Posterior cingulate gyrus (tissue), 11 donors: ENCODE measurements around the gene PKN3.

Experiments
- DNase-seq, 10 donors: peaks; one replicate each; pipeline versions ENCODE4 v3.0.0 to v3.0.0-alpha.2; 2020 to 2021; ENCODE audit warnings: mixed read lengths in 3 of 10
- intact Hi-C: fragments of 100-400 bp; cut with DNase I; formaldehyde crosslinking; loops from one replicate; pipeline ENCODE4 v1.15.1; 2023

PKN3 gene

DNA sequence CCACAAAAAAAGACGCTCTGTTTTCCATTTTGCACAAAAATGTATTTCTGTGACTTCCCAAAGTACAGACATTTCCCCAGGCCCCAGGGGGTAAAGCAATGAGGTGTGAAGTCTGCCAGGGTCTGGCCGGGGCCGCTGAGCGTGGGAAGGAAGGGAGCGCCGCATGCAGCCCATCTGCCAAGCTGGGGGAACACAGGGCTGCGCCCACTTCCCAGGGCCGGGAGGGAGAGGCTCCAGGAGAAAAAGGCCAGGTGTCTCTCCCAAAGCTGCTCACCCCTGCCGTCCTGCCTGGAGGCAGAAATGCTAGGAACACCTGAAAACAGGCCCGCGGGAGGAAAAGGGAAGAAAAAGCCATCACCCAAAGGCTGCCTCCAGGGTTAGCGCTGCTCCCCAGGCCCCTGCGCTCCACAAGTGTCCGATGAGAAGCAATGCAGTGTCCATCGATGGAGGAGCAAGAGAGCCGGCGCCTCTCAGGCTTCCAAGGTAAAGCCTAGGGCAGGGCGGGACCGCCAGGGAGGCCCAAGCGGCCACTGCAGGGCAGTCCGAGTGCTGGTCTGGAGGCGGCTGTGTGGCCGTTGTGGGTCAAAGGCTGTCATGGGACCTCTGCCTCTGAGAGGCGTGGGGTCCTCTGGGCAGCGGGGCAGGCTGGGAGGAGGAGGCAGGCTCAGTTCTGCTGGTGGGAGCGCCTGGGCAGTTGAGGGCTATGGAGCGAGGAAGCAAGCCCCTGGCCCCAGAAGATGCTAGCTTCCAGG lies 27.6 kb downstream of the PKN3 start:
- intact Hi-C loops, result loop anchor here (10.0 kb wide), 1 partner anchor 55 kb away; the partner anchor contains the start of gene TBC1D13
- no peak for DNase-seq

- intact Hi-C loops, result no loop called here
- DNase-seq, result no peak
Measured at GRCh38 chr9:128731093-128731492, 28.8 kb downstream of the PKN3 start.

DNA sequence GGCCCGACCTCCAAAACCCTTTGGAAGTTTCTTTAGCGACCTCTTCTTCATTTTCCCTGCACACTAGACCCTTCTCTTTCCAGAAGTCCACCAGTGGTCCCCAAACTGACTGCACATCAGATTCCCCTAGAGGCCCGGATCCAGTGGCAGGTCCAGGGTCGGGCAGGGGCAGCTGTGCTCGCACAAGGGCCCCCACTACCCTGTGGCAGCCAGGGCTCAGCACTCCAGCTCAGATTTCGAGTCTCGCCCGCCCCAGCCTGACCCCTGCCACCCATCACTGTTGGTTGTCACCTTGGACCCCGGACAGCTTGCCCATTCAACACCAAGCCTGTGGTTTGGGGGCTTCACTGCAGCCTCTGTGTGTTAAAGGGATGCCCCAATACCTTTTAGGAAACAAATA lies 29.4 kb downstream of the PKN3 start:
- DNase-seq, result no peak
- intact Hi-C loops, result no loop called here

DNA sequence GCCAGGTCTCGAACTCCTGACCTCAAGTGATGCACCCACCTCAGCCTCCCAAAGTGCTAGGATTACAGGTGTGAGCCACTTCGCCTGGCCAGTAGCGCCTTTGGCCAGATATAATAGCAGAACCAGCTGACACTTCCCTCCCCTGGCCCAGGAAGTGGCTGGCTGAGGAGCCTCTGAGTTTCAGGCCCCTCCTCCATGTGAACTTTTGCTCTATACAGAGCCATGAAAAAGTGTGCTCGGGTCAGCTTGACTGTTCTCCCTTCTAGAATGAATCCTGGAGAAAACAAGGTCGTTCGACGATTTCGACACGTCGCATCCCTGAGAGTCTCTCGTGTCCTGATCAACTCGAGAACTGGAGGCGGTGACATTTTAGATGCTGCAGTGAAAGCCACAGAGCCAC lies 30.3 kb downstream of the PKN3 start:
- intact Hi-C loops, result no loop called here
- no peak for DNase-seq

DNA sequence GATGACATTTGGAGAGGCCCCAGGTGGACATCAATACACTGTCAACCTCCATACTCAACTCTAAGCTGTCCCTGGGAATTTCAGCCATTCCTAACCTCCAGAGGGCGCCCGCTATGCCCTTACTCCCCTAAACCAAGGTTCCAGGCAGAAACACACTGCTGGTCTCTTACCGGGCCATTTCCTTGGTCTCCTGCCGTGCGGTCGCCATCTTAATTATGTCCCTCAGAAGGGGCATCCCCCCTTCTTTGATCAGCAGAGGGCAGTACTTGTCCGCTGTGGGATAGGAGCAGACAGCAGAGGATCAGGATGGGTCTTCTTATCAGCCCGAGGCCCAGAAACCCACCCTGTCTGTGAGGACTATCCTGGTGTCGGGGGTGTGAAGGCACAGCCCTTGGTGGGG lies 31.0 kb downstream of the PKN3 start:
- intact Hi-C loops, result no loop called here
- peak in 5 of 10 donors; percentile 57 to 67 (median 65) for DNase-seq

DNA sequence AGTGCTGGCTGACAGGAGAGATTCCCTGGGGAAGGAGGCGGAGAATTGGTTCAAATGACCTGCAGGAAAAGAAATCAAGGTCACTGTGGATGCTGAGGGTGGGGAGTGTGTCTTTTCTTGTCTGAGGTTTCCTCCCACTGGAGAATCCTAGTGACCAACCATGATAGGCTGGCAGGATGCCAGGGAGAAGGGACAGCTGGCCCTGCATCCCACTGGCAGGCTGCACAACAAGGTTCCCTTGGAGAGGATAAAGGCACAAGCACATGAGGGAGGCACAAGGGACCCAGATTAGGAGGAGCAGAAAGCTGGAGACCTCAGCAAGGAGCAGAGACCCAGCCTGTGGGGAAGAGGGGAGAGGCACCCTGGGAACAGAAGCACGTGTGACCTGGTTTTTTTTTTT lies 33.1 kb downstream of the PKN3 start:
- intact Hi-C loops, result no loop called here
- DNase-seq, result peak in 6 of 10 donors; percentile 30 to 83 (median 48)

DNA sequence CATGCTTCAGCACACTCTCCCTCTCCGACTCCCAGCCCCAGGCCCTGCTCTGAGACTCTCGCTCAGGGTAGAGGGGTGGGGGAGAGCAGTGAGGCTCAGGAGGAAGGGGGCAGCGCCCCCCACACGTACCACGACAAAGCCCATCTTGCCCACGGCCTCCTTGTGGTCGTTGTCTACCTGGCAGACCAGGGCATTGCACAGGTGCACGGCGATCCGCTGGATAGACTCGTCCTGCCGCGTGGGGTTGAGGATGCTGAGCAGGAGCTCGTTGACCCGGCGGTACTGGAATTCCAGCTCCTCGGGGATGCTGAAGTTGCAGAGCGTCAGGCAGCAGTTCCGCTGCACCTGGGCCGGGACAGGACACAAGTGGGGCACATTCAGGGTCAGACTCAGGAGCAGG lies 40.1 kb downstream of the PKN3 start:
- DNase-seq, result no peak
- intact Hi-C loops, result no loop called here

DNA sequence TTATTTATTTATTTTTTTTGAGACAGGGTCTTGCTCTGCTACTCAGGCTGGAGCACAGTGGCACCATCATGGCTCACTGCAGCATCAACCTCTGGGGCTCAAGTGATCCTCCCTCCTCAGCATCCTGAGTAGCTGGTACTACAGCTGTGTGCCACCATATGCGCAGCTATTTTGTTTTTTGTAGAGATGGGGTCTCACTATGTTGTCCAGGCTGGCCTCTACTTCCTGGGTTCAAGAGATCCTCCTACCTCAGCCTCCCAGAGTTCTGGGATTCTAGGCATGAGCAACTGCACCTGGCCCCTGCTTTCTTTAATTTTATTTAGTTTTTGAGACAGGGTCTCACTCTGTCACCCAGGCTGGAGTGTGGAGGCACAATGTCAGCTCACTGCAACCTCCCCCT lies 41.1 kb downstream of the PKN3 start:
- intact Hi-C loops, result no loop called here

DNA sequence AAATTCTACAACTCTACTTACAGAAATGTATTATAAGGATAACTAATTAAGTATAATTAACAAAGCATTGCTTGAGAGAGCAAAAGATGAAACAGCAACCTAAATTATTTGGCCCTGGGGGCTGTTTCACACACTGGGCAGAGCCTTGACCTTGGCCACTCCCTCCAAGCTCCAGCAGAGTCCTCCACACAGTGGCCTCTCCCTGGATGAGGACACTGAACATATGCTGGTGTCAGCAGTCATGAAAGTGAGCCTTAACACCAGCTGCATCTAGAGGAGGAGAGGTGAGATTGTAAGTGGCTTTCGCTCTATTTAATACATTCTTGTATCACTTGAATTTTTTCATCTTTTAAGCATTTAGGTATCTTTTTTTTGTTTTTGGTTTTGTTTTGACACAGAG lies 44.9 kb downstream of the PKN3 start:
- DNase-seq, result no peak
- intact Hi-C loops, result no loop called here

More for the DNA sequence above, 41.1 kb downstream of the PKN3 start:
- DNase-seq, result no peak

DNA sequence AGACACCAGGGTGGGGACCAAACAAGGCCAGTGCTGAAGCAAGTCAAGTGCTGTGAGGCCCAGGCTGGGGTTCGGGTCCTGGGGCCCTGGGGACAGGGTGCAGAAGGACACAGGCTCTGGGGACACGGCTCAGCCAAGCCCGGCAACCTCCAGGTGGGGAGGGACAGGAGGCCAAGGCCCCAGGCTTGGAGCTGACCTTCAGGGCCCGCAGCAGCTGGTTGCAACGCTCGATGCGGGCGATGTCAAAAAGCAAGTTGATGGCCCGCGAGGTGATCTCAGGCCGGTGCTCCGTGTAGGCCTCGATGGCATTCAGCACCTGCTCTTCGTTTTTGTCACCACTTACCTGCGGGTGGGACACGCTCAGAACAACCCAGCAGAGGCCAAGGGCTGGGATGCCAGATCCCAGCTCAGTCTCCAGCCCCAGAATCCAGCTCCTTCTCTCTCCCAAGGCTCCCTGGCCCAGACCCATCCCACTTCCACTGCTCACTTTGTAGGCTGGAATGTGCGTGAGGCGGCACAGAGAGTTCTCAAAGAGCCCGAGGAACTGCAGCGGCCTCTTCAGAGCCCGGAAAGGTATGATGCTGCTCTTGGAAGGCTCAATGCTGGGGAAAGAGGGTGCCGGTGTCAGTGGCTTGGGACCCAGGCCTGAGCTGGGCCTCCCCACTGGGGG lies 48.8 kb downstream of the PKN3 start:
- DNase-seq, result no peak
- intact Hi-C loops, result no loop called here

DNA sequence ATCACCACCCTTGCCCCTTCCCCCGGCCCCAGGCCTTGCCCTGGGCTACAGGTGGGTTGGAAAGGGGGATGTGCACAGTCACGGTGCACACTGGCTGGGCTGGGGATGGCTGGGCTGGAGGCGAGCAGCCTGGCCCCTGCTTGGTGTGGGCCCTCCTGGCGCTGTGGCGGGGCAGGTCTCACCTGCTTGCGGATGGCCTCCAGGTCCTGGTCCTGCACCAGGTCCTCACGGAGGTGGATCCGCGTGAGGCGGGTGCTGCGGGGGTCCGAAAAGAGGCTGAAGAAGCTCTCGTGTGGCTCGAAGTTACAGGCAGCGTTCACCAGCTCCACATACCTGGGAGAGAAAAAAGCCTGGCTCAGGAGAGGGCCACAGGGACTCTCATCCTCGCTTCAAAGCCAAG lies 51.3 kb downstream of the PKN3 start:
- peak in 1 of 10 donors; percentile 8 for DNase-seq
- intact Hi-C loops, result no loop called here

DNA sequence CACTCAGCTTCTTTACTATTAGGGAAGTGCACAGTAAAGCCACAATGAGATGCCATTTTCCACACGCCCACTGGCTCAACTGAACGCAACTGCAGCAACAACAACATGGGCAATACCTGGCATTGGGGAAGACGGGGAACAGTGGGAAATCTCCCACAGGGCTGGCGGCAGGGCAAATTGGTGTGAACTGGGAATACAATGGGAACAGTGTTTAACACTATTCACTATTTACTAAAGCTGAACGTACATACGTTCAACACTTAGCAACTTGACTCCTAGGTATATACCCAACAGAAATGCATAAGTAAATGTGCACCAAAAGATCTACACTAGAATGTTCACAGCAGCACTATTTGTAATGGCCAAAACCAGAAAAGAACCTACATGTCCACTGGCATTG lies 55.3 kb downstream of the PKN3 start:
- intact Hi-C loops, result no loop called here
- peak in 1 of 10 donors; percentile 1 for DNase-seq

DNA sequence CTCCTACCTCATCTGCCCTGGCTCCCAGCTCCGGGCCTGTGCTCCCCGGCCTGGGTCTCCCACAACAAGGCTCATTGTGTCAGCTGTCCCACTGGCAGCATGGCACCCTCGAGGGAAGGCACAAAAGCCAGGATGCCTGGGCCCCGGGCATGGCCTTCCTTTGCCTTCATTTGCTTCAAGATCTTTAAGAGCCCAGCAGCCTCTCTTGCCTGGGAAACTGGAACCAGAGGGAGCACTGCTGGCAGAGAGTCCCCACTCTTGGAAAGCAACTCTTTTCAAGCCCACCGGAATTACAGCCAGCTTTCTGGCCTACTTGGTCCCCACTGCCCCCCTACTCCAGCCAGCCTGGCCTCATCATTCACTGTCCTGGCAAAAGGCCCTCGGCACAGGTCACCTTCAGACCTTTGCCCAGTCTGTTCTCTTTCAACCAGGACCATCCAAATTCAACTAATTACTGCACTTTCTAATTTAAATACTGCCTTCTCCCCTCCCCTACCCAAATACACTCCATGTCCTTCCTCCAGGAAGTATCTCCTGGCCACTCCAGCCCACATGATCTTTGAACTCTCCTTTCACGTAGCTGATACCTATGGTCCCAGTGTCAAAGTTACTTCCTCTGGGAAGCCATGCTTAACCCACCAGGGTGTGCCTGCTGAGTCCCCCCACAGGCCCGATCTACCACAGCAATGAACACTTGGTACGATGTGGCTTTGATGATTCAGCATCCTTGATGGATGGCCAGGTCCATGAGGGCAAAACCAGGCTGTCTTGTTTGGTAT lies 60.6 kb downstream of the PKN3 start:
- intact Hi-C loops, result no loop called here

GRCh38 chr9:128764361-128764760 lies 62.1 kb downstream of the PKN3 start:
- intact Hi-C loops, result no loop called here
- DNase-seq, result no peak

More for the DNA sequence above, 60.6 kb downstream of the PKN3 start:
- peak in 1 of 10 donors; percentile 60 for DNase-seq

DNA sequence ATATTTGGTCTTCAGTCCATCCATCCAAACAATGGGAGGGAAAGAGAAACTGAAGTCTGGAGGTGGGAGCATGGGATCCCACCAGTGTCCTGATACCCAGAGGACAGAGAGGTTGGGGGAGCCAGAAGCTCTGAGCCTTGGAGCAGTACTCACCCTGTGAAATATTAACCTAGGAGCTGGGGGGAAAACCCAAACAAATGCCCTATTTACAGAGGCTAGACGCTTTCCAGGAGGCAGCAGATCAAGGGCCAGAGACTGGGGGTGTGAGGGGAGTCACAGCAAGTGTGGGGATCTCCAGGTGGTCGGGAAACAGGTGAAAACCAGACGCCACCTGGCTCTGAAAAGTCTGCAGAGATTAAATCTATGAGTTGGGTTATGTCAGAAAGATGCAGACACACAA lies 63.2 kb downstream of the PKN3 start:
- intact Hi-C loops, result no loop called here
- DNase-seq, result peak in 1 of 10 donors; percentile 35

GRCh38 chr9:128768606-128769005 lies 66.3 kb downstream of the PKN3 start:
- intact Hi-C loops, result no loop called here
- peak in 2 of 10 donors; percentile 28 to 38 for DNase-seq
